ENCODE data around the gene ALDH3B1.

ALDH3B1 gene

DNA sequence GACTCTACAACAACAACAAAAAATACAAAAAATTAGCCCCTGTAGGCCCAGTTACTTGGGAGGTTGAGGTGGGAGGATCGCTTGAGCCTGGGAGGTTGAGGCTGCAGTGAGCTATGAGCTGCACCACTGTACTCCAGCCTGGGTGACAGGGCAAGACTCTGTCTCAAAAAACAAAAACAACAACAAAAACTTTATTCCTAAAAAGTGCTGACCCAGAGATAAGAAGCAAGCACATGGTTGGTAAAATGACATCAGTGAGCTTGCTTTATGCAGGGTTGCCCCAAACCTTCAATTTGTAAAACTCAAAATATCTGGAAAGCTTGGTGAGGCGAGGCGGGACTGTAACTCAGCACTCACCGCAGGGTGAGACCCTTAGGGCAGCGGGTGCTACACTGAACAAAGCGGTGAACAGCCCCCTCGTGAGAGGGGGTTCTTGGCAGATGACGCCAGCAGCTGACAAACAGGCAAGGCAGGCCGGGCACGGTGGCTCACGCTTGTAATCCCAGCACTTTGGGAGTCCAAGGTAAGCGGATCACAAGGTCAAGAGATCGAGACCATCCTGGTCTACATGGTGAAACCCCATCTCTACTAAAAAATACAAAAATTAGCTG, 25.2 kb downstream of the ALDH3B1 start:
- no peak overlapping the region for H2AFZ ChIP-seq (ENCODE audit: low read depth, low read length)
- H3K4me1 ChIP-seq (ENCODE audit: insufficient read depth, low read length): peaks cover 15% of the 10 kb centered on the region
- no peaks in the 10 kb centered on the region for H3K27me3 ChIP-seq (ENCODE audit: insufficient read depth, low read length)
- H3K9me3 ChIP-seq (ENCODE audit: low read length): no peaks in the 10 kb centered on the region
- H3K4me3 ChIP-seq (ENCODE audit: low read length): no peak overlapping the region
- H3K36me3 ChIP-seq (ENCODE audit: insufficient read depth, low read length): peaks cover 21% of the 10 kb centered on the region

DNA sequence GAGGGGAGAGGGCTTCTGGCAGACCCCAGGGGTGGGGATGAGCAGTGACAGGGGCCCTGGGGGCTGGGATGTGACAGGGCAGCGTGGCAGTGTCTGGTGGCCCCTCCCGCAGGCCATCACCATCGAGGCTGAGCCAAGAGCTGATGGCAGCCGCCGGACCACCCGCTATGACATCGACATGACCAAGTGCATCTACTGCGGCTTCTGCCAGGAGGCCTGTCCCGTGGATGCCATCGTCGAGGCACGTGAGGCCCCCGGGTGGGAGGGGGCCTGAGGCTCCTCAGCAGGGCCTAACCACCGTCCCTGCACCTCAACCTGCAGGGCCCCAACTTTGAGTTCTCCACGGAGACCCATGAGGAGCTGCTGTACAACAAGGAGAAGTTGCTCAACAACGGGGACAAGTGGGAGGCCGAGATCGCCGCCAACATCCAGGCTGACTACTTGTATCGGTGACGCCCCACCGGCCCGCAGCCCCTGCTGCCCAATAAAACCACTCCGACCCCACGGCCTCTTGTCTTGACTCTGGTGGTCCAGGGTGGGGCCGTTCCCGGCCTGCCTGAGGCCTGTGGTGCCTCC, 26.1 kb downstream of the ALDH3B1 start:
- Histone ChIP-seq H3K4me3 (ENCODE audit: low read length) (no peak overlapping the region), H3K27me3 (ENCODE audit: insufficient read depth, low read length) (no peaks in the 10 kb centered on the region), H3K9me3 (ENCODE audit: low read length) (no peaks in the 10 kb centered on the region), H3K4me1 (ENCODE audit: insufficient read depth, low read length) (peaks cover 15% of the 10 kb centered on the region), H3K36me3 (ENCODE audit: insufficient read depth, low read length) (peaks cover 21% of the 10 kb centered on the region), H2AFZ (ENCODE audit: low read depth, low read length) (no peak overlapping the region)

DNA sequence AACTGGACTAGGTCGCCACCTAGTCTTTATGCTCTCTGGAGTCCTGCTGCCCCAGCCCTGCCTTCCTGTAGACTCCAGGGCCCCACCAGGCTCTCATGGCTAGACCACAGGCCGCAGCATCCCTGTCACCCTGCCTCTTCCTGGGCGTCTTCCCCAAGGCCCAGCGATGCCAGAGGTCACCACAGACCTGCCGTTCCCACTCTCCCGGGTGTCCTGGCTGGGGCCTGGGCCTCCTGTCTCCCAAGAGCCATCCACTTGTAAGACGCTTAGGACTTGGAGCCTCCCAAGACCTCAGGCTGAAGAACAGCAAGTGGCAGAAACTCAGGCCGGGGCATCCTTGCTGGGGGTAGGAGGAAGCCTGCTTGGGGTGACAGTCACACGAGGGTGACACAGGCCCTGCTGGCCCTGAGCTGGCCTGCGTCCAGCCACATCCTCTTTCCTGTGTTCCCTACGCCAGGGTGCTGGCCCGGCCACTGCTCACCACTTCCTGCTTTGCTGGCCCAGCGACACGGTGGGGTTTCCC, 26.7 kb downstream of the ALDH3B1 start:
- Histone ChIP-seq H3K9me3 (ENCODE audit: low read length) (no peaks in the 10 kb centered on the region), H3K27me3 (ENCODE audit: insufficient read depth, low read length) (no peaks in the 10 kb centered on the region), H3K36me3 (ENCODE audit: insufficient read depth, low read length) (peaks cover 21% of the 10 kb centered on the region), H2AFZ (ENCODE audit: low read depth, low read length) (no peak overlapping the region), H3K4me3 (ENCODE audit: low read length) (no peak overlapping the region), H3K4me1 (ENCODE audit: insufficient read depth, low read length) (peaks cover 10% of the 10 kb centered on the region)

DNA sequence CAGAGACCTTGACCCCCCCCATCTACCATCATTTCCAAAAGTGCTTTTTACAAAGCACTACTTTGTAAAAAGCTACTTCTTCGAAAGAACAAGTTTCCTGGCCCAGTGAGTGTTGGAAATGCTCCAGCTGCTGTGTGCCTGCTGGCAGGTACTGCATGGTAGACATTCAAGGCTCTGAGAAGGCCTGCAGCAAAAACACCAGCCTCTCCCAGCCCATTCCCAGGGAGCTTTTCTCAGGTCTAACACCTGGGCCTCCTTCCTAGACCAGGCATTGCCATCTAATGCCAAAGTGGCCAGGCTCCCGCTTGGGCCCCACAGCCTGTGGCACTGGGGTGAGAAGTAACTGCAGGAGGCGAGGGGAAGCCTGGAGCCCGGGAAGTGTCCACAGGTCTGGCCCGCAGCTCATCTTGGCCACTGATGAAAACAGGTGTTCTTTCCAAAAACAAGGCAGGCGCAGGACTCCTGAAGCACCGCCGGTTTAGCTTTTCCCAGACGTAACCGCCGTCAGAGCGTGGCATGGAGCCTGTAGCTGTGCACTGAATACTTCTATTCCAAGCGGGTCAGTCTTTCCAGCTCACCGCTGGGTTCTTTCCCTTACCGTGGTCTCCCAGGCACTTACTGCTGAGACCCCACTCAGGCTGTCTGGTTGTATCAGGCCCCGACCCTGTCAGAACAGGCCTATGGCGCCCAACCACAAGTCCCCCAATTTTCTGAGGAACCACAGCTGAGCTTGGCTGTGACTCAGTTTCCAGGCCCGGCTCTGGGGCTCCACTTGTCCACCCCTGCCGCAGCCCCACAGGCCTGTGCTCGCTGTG, 27.5 kb downstream of the ALDH3B1 start:
- no peaks in the 10 kb centered on the region for H3K27me3 ChIP-seq (ENCODE audit: insufficient read depth, low read length)
- no peaks in the 10 kb centered on the region for H3K9me3 ChIP-seq (ENCODE audit: low read length)
- peaks cover 21% of the 10 kb centered on the region for H3K36me3 ChIP-seq (ENCODE audit: insufficient read depth, low read length)
- H3K4me3 ChIP-seq (ENCODE audit: low read length): no peak overlapping the region
- H3K4me1 ChIP-seq (ENCODE audit: insufficient read depth, low read length): peaks cover 9% of the 10 kb centered on the region
- H2AFZ ChIP-seq (ENCODE audit: low read depth, low read length): no peak overlapping the region

DNA sequence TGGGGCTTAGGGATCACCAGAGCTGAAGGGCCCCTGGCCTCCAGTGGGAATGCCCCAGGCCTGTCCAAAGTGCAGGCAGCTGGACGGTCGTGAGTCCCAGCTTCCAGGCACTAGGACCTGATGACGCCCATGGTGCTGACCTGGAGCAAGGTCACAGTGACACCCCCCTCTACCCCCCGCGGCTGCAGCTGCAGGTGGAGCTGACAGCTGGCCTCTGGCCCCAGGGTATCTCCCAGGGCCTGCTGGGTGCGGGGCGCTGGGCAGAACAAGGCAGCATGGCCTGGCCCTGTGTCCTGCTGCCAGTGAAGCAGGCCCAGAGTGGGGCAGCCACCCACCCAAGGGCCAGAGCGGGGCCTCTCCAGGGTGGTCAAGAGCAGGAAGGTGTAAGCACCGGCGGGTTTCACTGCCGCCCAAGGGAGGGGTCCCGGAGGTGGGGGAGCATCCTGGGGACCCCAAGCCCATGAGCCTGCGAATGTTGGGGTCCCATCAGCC, 28.1 kb downstream of the ALDH3B1 start:
- Histone ChIP-seq H3K36me3 (ENCODE audit: insufficient read depth, low read length) (peaks cover 14% of the 10 kb centered on the region), H3K4me1 (ENCODE audit: insufficient read depth, low read length) (peaks cover 14% of the 10 kb centered on the region), H3K4me3 (ENCODE audit: low read length) (no peak overlapping the region)

DNA sequence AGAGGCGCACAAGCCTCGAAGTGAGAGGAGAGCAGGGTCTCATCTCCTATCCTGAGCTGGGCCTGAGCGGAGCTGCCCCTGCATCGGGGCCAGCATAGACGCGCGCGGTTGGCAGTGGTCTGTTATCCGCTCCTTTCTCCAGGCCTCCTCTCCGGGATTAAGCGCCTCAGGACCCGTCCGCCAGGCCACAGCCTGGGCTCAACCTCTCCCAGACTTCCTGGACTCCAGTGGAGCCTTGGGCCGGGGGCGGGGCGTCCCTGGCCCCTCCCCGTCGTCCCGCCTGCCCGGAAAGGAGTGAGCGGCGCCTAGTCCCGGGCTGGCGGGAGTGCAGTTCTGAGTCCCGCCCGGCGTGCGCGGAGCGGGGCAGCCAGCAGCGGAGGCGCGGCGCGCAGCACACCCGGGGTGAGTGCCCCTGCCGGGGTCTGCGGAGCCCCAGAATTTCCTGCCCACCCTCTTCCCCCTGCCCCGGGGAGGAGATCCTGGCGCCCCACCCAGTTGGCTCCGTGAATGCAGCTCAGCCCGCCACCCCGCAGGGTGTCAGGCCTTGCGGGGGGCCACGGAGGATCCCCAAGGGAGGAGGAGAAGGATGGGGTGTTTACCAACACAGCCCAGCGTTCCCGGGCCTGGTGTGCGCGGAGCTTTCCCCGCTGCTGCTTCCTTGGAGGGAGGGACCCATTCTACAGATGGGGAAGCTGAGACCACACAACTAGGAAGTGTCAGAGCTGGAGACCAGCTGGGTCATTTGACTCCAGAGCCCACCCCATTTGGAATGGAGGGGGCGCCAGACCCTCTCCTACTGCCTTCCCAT, 28.8 kb downstream of the ALDH3B1 start, which contains the start of gene TCIRG1:
Gene TCIRG1 (plus strand): TSS at position 308 of the 808 bp plus-strand sequence. CDS start 2,247 bp downstream, outside the sequence.
- peaks cover 9% of the 10 kb centered on the region for H3K36me3 ChIP-seq (ENCODE audit: insufficient read depth, low read length)
- peaks cover 14% of the 10 kb centered on the region for H3K4me1 ChIP-seq (ENCODE audit: insufficient read depth, low read length)
- H3K27me3 ChIP-seq (ENCODE audit: insufficient read depth, low read length): no peaks in the 10 kb centered on the region
- H2AFZ ChIP-seq (ENCODE audit: low read depth, low read length): no peak within 1 kb of the TSS
- no peak within 1 kb of the TSS for H3K4me3 ChIP-seq (ENCODE audit: low read length)
- no peaks in the 10 kb centered on the region for H3K9me3 ChIP-seq (ENCODE audit: low read length)

More for the DNA sequence above, 28.1 kb downstream of the ALDH3B1 start:
- no peaks in the 10 kb centered on the region for H3K27me3 ChIP-seq (ENCODE audit: insufficient read depth, low read length)
- no peak overlapping the region for H2AFZ ChIP-seq (ENCODE audit: low read depth, low read length)
- H3K9me3 ChIP-seq (ENCODE audit: low read length): no peaks in the 10 kb centered on the region

DNA sequence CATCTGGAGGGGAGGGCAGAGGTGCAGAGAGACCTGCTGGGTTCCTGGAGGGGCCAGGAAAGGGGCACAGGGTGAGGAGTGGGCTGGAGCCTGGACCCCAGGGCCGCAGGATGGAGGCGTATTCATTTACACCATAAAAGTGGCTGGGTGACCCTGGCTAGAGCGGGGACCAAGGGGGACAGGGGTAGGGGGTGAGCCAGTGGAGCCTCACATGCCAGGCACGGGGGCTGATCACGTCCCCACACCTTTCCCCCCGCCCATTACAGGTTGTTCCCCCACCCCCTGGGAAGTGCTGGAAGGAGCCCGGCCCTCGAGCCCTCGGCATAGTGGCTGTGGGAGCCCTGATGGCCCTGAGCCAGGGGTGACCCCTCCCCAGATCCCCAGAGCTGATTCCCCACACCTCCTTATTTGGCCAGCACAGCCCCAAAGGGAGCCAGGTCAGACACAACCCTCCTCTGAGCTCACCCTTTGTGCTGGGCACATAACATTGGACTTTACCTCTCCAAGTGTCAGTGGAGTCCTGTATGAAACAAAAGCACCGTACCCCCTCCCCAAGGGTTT, 29.5 kb downstream of the ALDH3B1 start:
- Histone ChIP-seq H3K36me3 (ENCODE audit: insufficient read depth, low read length) (peaks cover 4% of the 10 kb centered on the region), H3K27me3 (ENCODE audit: insufficient read depth, low read length) (no peaks in the 10 kb centered on the region), H3K4me1 (ENCODE audit: insufficient read depth, low read length) (peaks cover 16% of the 10 kb centered on the region), H3K4me3 (ENCODE audit: low read length) (no peak overlapping the region), H2AFZ (ENCODE audit: low read depth, low read length) (no peak overlapping the region), H3K9me3 (ENCODE audit: low read length) (no peaks in the 10 kb centered on the region)

DNA sequence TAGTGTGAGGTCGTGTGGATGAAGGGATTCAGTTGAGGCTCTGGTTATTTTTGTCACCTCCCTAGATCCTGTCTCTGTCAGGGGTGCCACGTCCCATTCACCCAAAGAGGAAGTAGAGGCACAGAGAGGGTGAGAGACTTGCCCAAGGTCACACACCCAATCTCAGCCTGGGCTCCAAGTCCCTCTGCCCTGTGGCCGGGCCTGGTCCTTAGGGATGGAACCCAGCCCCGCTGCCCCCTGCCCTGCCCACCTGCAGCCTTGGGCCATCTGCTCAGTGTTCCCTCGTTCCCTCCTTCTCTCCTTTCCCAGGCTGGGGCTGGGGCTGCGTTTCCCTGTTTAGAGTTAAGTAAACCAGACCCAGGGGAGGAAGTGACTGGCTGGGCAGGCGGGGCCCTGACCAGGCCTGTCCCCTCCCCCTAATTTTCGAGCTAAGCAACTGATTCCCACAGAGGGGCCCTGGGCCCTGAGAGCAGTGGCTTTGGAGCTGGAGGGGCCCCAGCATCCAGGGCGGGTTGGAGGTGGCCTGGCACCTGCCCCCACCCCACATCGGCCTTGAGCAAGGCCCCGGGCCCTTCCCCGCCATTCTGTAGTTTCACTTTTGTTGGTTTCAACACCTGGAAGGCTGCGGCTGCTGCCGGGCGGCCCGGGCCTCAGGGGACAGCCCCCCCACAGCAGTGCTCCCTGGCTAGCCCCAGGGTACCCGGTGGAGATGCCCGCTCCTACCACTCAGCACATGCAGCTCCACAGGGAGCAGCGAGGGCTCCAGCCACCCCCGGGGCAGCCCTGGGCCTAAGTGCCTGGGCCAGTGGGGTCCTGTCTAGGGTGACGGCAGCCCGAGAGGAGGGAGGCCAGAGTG, 30.2 kb downstream of the ALDH3B1 start:
- H3K27me3 ChIP-seq (ENCODE audit: insufficient read depth, low read length): no peaks in the 10 kb centered on the region
- peaks cover 3% of the 10 kb centered on the region for H3K36me3 ChIP-seq (ENCODE audit: insufficient read depth, low read length)
- no peak overlapping the region for H3K4me3 ChIP-seq (ENCODE audit: low read length)
- peaks cover 16% of the 10 kb centered on the region for H3K4me1 ChIP-seq (ENCODE audit: insufficient read depth, low read length)
- no peak overlapping the region for H2AFZ ChIP-seq (ENCODE audit: low read depth, low read length)
- no peaks in the 10 kb centered on the region for H3K9me3 ChIP-seq (ENCODE audit: low read length)

DNA sequence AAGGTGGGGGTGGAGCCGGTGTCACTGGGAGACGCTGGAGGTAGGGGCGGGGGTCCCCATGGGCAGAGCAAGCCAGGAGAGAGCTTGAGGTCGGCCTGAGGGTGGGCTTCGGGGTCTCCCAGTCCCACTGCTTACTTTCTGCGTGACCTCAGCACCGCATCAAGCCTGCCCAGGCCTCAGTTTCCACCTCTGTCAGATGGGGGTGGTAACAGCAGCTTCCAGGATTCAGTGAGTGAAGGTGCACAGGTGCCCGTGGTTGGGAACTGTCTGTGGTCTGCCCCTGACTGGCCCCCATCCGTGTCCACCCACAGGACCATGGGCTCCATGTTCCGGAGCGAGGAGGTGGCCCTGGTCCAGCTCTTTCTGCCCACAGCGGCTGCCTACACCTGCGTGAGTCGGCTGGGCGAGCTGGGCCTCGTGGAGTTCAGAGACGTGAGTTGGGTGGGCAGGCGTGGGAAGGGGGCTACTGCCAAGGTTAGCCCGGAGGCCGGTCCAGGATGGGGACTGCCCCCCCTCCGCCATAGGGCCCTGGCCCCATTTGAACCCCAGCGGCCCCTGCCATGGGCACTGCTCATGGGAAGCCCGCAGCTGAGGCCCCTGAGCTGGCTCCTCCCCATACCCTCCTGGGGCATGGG, 30.9 kb downstream of the ALDH3B1 start:
- Histone ChIP-seq H3K27me3 (ENCODE audit: insufficient read depth, low read length) (no peaks in the 10 kb centered on the region), H2AFZ (ENCODE audit: low read depth, low read length) (no peak overlapping the region), H3K9me3 (ENCODE audit: low read length) (no peaks in the 10 kb centered on the region), H3K36me3 (ENCODE audit: insufficient read depth, low read length) (no peaks in the 10 kb centered on the region), H3K4me3 (ENCODE audit: low read length) (no peak overlapping the region), H3K4me1 (ENCODE audit: insufficient read depth, low read length) (peaks cover 16% of the 10 kb centered on the region)

DNA sequence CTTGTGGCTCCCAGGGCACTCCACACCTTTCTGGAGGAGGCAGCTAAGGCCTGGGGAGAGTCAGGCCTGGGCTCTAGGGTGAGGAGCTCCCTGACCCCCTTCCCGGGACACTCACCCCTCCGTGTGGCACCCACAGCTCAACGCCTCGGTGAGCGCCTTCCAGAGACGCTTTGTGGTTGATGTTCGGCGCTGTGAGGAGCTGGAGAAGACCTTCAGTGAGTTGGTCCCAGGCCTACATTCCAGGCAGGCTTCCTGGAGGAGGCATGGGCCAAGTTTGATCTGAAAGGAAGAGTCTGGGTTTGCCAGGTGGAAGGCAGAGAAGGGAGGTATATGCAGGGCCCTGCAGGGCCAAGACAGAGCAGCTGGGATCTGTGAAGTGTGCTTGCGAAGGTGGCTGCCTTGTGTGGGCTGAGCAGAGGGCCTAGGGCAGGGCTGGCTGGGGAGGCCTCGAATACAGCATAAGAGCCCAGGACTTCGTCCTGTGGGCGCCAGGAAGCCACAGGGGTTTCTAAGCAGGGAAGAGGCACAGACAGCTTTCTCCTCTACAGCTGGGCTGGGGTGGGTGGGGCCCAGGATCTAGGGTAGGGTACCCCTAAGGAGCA, 31.6 kb downstream of the ALDH3B1 start:
- H3K9me3 ChIP-seq (ENCODE audit: low read length): no peaks in the 10 kb centered on the region
- H3K4me3 ChIP-seq (ENCODE audit: low read length): no peak overlapping the region
- H3K36me3 ChIP-seq (ENCODE audit: insufficient read depth, low read length): no peaks in the 10 kb centered on the region
- H3K4me1 ChIP-seq (ENCODE audit: insufficient read depth, low read length): peaks cover 16% of the 10 kb centered on the region
- H3K27me3 ChIP-seq (ENCODE audit: insufficient read depth, low read length): no peaks in the 10 kb centered on the region
- H2AFZ ChIP-seq (ENCODE audit: low read depth, low read length): no peak overlapping the region
